Uterus (tissue), 4 donors: ENCODE data around the gene MRPS22. TPM values are rescaled to one million over a fixed set of nuclear protein-coding genes. Genes with fewer than 3 reads are reported as not detected.

Experiments used
- DNase-seq, 2 donors: peaks; one replicate each; pipeline ENCODE4 v3.0.0-alpha.2; 2019 to 2020
- H3K27ac ChIP-seq, 2 donors: fragments of 200-600 bp; sonication (generic); 1 replicate in 1 of 2; 2 replicates in 1 of 2; pipeline ENCODE4 v1.5.1; 2016 to 2018
- H3K27me3 ChIP-seq, 2 donors: fragments of 200-600 bp; sonication (generic); one replicate each; pipeline ENCODE4 v1.5.1; 2018 to 2019; ENCODE audit warnings: control low read depth in 1 of 2
- H3K36me3 ChIP-seq, 2 donors: fragments of 200-600 bp; sonication (generic); one replicate each; pipeline ENCODE4 v1.5.1; 2019; ENCODE audit warnings: control low read depth in 1 of 2
- H3K4me1 ChIP-seq, 2 donors: fragments of 200-600 bp; sonication (generic); one replicate each; pipeline ENCODE4 v1.5.1; 2018 to 2019; ENCODE audit warnings: control low read depth in 1 of 2
- H3K4me3 ChIP-seq, 2 donors: fragments of 200-600 bp; sonication (generic); 1 replicate in 1 of 2; 2 replicates in 1 of 2; pipeline ENCODE4 v1.5.1; 2018 to 2019; ENCODE audit warnings: mild to moderate bottlenecking in 1 of 2
- H3K9me3 ChIP-seq, 2 donors: fragments of 200-600 bp; sonication (generic); one replicate each; pipeline ENCODE4 v1.5.1; 2019; ENCODE audit warnings: control low read depth in 1 of 2
- POLR2A ChIP-seq, 2 donors: fragments of 450-650 bp; IDR thresholded peaks; one replicate each; pipeline ENCODE4 v1.6.1; 2016; ENCODE audit warnings: antibody characterized with exemption in 2 of 2, mild to moderate bottlenecking in 1 of 2, moderate library complexity in 1 of 2
- intact Hi-C: fragments of 100-400 bp; cut with DNase I; formaldehyde crosslinking; loops from one replicate; pipeline ENCODE4 v1.15.1; 2023; ENCODE audit warnings: low total_unique reads
- total RNA-seq, 4 donors: library from RNA; depleted of rRNA in 3 of 4; stranded (reverse); fragments of >200 nt in 3 of 4; gene quantifications; one replicate each; pipeline versions ENCODE4 v1.1.0 to v1.2.4, GENCODE V29; 2014 to 2023
- TF ChIP-seq, protein P1 (sequence below), 4 experiments: fragments of 200-600 bp in 2 of 4; fragments of 450-650 bp in 2 of 4; sonication (generic) in 2 of 4; IDR thresholded peaks; one replicate each; pipeline ENCODE4 v1.5.1; 2016 to 2019; ENCODE audit warnings: antibody characterized with exemption in 4 of 4, mild to moderate bottlenecking in 2 of 4, moderate library complexity in 1 of 4
- donor health status: DM: yes; HTN: yes; CAD: no.

MRPS22 gene
- total RNA-seq, 4 donors from 2014 or later = 47.8 to 118 (median 76.5) TPM

DNA sequence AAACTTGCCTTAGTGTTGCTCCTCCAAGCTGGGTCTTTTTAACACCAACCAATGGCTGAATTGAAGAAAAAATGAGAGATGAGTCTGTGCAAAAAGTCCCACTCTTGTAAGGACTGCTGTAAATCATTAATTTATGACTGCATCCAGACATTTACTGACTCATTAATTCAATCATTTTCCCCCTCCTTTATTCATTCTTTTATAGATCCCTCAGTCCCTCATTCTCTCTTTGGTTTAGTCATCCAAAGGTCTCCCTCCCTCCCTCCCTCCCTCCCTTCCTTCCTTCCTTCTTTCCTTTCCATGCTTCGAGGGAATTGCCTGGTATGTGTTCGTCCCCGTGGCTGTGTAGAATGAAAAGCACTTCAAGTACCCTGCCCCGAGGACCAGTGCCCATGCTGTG, 35.3 kb upstream of the MRPS22 start:
- Histone ChIP-seq H3K27ac (peak overlapping the region in 1 of 2 donors; percentile 68), H3K9me3 (no peaks in the 10 kb centered on the region), H3K4me3 (no peak overlapping the region), H3K36me3 (no peaks in the 10 kb centered on the region), H3K4me1 (peaks cover 0 to 11% of the 10 kb centered on the region in 2 donors), H3K27me3 (no peaks in the 10 kb centered on the region)
- intact Hi-C loops = no loop called here
- no peak for DNase-seq
- TF ChIP-seq POLR2A (IDR thresholded peaks at IDR 0.05) = no peak
- TF ChIP-seq, protein P1, sequence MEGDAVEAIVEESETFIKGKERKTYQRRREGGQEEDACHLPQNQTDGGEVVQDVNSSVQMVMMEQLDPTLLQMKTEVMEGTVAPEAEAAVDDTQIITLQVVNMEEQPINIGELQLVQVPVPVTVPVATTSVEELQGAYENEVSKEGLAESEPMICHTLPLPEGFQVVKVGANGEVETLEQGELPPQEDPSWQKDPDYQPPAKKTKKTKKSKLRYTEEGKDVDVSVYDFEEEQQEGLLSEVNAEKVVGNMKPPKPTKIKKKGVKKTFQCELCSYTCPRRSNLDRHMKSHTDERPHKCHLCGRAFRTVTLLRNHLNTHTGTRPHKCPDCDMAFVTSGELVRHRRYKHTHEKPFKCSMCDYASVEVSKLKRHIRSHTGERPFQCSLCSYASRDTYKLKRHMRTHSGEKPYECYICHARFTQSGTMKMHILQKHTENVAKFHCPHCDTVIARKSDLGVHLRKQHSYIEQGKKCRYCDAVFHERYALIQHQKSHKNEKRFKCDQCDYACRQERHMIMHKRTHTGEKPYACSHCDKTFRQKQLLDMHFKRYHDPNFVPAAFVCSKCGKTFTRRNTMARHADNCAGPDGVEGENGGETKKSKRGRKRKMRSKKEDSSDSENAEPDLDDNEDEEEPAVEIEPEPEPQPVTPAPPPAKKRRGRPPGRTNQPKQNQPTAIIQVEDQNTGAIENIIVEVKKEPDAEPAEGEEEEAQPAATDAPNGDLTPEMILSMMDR (IDR thresholded peaks at IDR 0.05) = no peak

DNA sequence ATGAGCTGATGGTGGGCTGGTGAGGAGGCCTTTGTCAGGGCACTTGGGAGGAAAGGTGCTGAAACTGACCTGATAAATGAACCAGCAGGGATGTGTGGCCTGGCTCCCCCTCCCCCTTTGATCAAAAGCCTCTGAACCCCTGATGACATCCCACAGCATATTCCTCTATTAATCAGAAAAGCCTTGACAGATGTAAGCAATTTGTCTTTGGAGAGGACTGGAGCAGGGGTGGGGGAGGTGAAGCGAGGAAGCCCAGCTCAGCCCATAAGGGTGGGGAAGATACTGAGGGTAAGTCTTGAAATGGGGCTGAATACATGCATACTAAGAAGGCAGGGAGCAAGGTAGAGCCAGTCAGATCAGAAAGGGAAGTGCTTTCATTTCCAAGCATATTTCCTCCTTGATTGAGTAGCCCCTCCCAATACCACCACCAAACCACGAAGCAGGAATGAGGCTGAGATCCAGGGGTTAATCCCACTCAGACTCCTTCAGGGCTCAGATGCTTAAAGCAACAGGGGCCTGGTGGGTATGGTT, 34.7 kb upstream of the MRPS22 start:
- peak overlapping the region; percentile 68 to 78 for H3K27ac ChIP-seq
- TF ChIP-seq, protein P1 (IDR thresholded peaks at IDR 0.05) = no peak
- TF ChIP-seq POLR2A (IDR thresholded peaks at IDR 0.05) = no peak
- peaks cover 0 to 11% of the 10 kb centered on the region in 2 donors for H3K4me1 ChIP-seq
- H3K36me3 ChIP-seq = no peaks in the 10 kb centered on the region
- H3K27me3 ChIP-seq = no peaks in the 10 kb centered on the region
- intact Hi-C loops = no loop called here
- no peaks in the 10 kb centered on the region for H3K9me3 ChIP-seq
- no peak overlapping the region for H3K4me3 ChIP-seq
- DNase-seq = no peak

- Histone ChIP-seq H3K4me1 (peaks cover 0 to 11% of the 10 kb centered on the region in 2 donors), H3K4me3 (no peak overlapping the region), H3K27ac (peak overlapping the region; percentile 68 to 78), H3K9me3 (no peaks in the 10 kb centered on the region), H3K27me3 (no peaks in the 10 kb centered on the region), H3K36me3 (no peaks in the 10 kb centered on the region)
- no peak for TF ChIP-seq POLR2A (IDR thresholded peaks at IDR 0.05)
- TF ChIP-seq, protein P1 (IDR thresholded peaks at IDR 0.05) = no peak
- no peak for DNase-seq
- intact Hi-C loops = no loop called here
These were observed 33.9 kb upstream of the MRPS22 start for GRCh38 chr3:139309880-139310279.

DNA sequence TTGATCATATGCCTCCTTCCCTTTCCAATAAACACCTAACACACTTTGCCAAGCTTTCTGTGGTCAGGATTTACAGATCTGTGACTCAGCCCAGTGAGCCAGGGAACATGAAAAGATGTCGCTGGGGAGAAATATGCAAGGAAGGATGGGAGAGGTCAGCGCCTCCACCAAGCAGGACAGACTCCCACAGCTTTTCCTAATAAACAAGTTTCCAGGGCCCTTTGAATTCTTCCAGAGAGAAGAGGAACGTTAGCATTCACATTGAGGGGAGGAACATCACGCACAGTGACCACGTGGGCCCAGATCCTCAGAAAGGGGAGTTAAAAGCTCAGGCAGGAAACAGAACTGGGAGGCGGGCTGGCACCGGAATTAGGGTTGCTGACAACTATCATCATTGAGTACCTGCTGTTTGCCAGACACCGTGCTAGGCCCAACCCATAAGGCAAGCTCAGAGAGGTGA, 33.3 kb upstream of the MRPS22 start:
- intact Hi-C loops = no loop called here
- Histone ChIP-seq H3K9me3 (no peaks in the 10 kb centered on the region), H3K4me1 (peaks cover 0 to 11% of the 10 kb centered on the region in 2 donors), H3K27ac (peak overlapping the region; percentile 68 to 78), H3K36me3 (no peaks in the 10 kb centered on the region), H3K27me3 (no peaks in the 10 kb centered on the region), H3K4me3 (no peak overlapping the region)
- DNase-seq = peak; percentile 20 to 32
- TF ChIP-seq, protein P1 (IDR thresholded peaks at IDR 0.05) = no peak

DNA sequence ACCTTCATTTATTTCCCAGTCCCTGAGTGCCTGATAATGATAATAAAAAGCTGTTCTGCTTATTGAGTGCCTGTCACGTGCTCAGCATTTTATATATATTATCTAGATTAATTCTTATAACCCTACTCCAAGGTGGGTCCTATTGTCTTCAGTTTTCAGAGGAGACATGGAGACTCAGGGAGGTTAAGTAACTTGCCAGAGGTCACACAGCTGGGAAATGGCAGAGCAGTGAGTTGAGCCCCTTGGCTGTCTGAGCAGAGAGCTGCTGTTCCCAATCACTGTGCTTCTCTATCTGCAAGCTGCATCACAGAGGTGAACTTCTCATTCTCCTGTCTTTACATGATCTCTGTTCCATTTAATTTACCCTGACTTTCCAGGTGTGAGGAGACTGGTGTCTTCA, 32.3 kb upstream of the MRPS22 start:
- intact Hi-C loops = no loop called here
- TF ChIP-seq POLR2A (IDR thresholded peaks at IDR 0.05) = no peak
- TF ChIP-seq, protein P1 (IDR thresholded peaks at IDR 0.05) = no peak
- no peak overlapping the region for H3K4me3 ChIP-seq
- no peaks in the 10 kb centered on the region for H3K36me3 ChIP-seq
- no peaks in the 10 kb centered on the region for H3K9me3 ChIP-seq
- no peak for DNase-seq
- H3K27me3 ChIP-seq = no peaks in the 10 kb centered on the region
- no peak overlapping the region for H3K27ac ChIP-seq
- H3K4me1 ChIP-seq = peaks cover 0 to 11% of the 10 kb centered on the region in 2 donors
